ENCODE data around the gene CCDC57. TPM values are rescaled to one million over a fixed set of nuclear protein-coding genes. Genes with fewer than 3 reads are reported as not detected.

The CCDC57 gene
- total and polyA plus RNA-seq, 9 of the 15 experiments (the other 6 are each of a cell fraction or from before 2014, with no cell fraction given) = 0.83 to 36.2 (median 13.6) TPM

- Histone ChIP-seq H3K27ac (ENCODE audit: extremely low read depth, low read depth, low read length) (no peak overlapping the region), H3K79me2 (ENCODE audit: control insufficient read depth, insufficient read depth, low read length) (peaks cover 4% of the 10 kb centered on the region; the same call in 1 of the 3 replicates), H4K20me1 (replicated peaks; ENCODE audit: control insufficient read depth, insufficient read depth, low read length) (no peaks in the 10 kb centered on the region), H3K36me3 (ENCODE audit: control insufficient read depth, insufficient read depth, low read length) (peaks cover 65% of the 10 kb centered on the region; the same call in 2 of the 3 replicates), H3K4me1 (replicated peaks in 1 of 2; ENCODE audit: control insufficient read depth in 2 of 2, insufficient read depth in 2 of 2, low read length in 2 of 2) (peaks cover 26 to 40% of the 10 kb centered on the region in 2 experiments), H3K9me3 (replicated peaks; ENCODE audit: control insufficient read depth, insufficient read depth, low read depth, low read length) (no peaks in the 10 kb centered on the region), H3K9ac (ENCODE audit: insufficient read depth in 1 of 2, low read depth in 2 of 2, low read length in 2 of 2) (no peak overlapping the region), H3K4me3 (no peak overlapping the region), H3K27me3 (ENCODE audit: control insufficient read depth in 2 of 2, insufficient read depth in 2 of 2, low read length in 2 of 2) (no peaks in the 10 kb centered on the region; a peak in 1 of 5 replicates), H2AFZ (ENCODE audit: low read depth, low read length) (no peak overlapping the region), H3K9me1 (ENCODE audit: control insufficient read depth, insufficient read depth, low read length) (no peaks in the 10 kb centered on the region), H3K4me2 (ENCODE audit: insufficient read depth, low read length) (no peak overlapping the region)
- intact Hi-C loops (cut with micrococcal nuclease) = no loop called here
- ATAC-seq (no peak), DNase-seq (ENCODE audit: extremely low read depth in 1 of 4, low spot score in 3 of 4) (no peak), FAIRE-seq (no peak)
- in situ Hi-C loops (cut with MboI) = no loop called here
- 73% methylated on average over 3 of the region's 4 CpGs for WGBS (ENCODE audit: insufficient coverage, low coverage, missing lambda C conversion rate)
- no TSS peak for BruUV-seq (replicated peaks)
- ChIA-PET POLR2A (no interaction called here), CTCF (ENCODE audit: low intra/inter-chr PET ratio) (no interaction called here)
- TF ChIP-seq HNRNPUL1 (IDR thresholded peaks at IDR 0.05; ENCODE audit: low read length) = no peak
- TF ChIP-seq, protein P1, sequence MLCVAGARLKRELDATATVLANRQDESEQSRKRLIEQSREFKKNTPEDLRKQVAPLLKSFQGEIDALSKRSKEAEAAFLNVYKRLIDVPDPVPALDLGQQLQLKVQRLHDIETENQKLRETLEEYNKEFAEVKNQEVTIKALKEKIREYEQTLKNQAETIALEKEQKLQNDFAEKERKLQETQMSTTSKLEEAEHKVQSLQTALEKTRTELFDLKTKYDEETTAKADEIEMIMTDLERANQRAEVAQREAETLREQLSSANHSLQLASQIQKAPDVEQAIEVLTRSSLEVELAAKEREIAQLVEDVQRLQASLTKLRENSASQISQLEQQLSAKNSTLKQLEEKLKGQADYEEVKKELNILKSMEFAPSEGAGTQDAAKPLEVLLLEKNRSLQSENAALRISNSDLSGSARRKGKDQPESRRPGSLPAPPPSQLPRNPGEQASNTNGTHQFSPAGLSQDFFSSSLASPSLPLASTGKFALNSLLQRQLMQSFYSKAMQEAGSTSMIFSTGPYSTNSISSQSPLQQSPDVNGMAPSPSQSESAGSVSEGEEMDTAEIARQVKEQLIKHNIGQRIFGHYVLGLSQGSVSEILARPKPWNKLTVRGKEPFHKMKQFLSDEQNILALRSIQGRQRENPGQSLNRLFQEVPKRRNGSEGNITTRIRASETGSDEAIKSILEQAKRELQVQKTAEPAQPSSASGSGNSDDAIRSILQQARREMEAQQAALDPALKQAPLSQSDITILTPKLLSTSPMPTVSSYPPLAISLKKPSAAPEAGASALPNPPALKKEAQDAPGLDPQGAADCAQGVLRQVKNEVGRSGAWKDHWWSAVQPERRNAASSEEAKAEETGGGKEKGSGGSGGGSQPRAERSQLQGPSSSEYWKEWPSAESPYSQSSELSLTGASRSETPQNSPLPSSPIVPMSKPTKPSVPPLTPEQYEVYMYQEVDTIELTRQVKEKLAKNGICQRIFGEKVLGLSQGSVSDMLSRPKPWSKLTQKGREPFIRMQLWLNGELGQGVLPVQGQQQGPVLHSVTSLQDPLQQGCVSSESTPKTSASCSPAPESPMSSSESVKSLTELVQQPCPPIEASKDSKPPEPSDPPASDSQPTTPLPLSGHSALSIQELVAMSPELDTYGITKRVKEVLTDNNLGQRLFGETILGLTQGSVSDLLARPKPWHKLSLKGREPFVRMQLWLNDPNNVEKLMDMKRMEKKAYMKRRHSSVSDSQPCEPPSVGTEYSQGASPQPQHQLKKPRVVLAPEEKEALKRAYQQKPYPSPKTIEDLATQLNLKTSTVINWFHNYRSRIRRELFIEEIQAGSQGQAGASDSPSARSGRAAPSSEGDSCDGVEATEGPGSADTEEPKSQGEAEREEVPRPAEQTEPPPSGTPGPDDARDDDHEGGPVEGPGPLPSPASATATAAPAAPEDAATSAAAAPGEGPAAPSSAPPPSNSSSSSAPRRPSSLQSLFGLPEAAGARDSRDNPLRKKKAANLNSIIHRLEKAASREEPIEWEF (CRISPR knock-in tag; IDR thresholded peaks at IDR 0.05) = no peak
- no peak for TF ChIP-seq IRF2 (CRISPR knock-in tag; IDR thresholded peaks at IDR 0.05)
- TF ChIP-seq SMAD3 (CRISPR knock-in tag; conservative IDR thresholded peaks at IDR 0.05) = no peak
- no peak for TF ChIP-seq ZNF277 (CRISPR knock-in tag; IDR thresholded peaks at IDR 0.05; ENCODE audit: borderline replicate concordance)
- no peak for TF ChIP-seq TEAD1 (CRISPR knock-in tag; IDR thresholded peaks at IDR 0.05)
- TF ChIP-seq WHSC1 (IDR thresholded peaks at IDR 0.05; ENCODE audit: low read length) = no peak
- TF ChIP-seq CBX2 (IDR thresholded peaks at IDR 0.05; ENCODE audit: insufficient read depth, low read length, poor library complexity, severe bottlenecking) = no peak
Observed at GRCh38 chr17:82198092-82198491, 14.6 kb downstream of the CCDC57 start.
